SK-N-SH (cell line): ENCODE results near the gene FOXA3.

Source experiments
- CTCF ChIP-seq: fragments of 200-600 bp; sonication (generic); IDR thresholded peaks from 2 replicates; pipeline ENCODE4 v1.6.1; 2017; ENCODE audit warnings: antibody characterized with exemption, mild to moderate bottlenecking, moderate library complexity
- EP300 ChIP-seq, 2 experiments: IDR thresholded peaks; 2 replicates each; pipeline versions ENCODE4 v1.4.0 to v1.6.1; 2012; ENCODE audit warnings: borderline replicate concordance in 1 of 2, low read depth in 1 of 2, low read length in 1 of 2
- EZH2phosphoT487 ChIP-seq: fragments of 200-600 bp; sonication (generic); IDR thresholded peaks from 2 replicates; pipeline ENCODE4 v1.6.1; 2017; ENCODE audit warnings: low read depth, mixed run types, mild to moderate bottlenecking, antibody characterized with exemption, moderate library complexity, borderline replicate concordance
- FOXM1 ChIP-seq: IDR thresholded peaks from 2 replicates; pipeline ENCODE4 v1.4.0; 2012; ENCODE audit warnings: low read depth, mild to moderate bottlenecking
- POLR2AphosphoS5 ChIP-seq: IDR thresholded peaks from 2 replicates; pipeline ENCODE4 v1.6.1; 2012; ENCODE audit warnings: low read depth, low read length
- RAD21 ChIP-seq: IDR thresholded peaks from 2 replicates; pipeline ENCODE4 v1.6.1; 2012; ENCODE audit warnings: mild to moderate bottlenecking, low read length
- RXRA ChIP-seq: IDR thresholded peaks from 2 replicates; pipeline ENCODE4 v1.4.0; 2012; ENCODE audit warnings: low read depth, mild to moderate bottlenecking, borderline replicate concordance
- TAF1 ChIP-seq: IDR thresholded peaks from 2 replicates; pipeline ENCODE4 v1.6.1; 2012; ENCODE audit warnings: low read depth, mild to moderate bottlenecking, low read length, moderate library complexity, borderline replicate concordance

GRCh38 chr19:45815481-45816216, 48.5 kb upstream of the FOXA3 start:
- TF ChIP-seq TAF1 (no peak), EP300 (IDR thresholded peaks at IDR 0.05; ENCODE audit: borderline replicate concordance in 1 of 2, low read depth in 1 of 2, low read length in 1 of 2) (no peak), CTCF (no peak), RXRA (no peak), FOXM1 (no peak), POLR2AphosphoS5 (no peak), EZH2phosphoT487 (no peak), RAD21 (no peak)
